GM13976 (cell line): ENCODE results near the gene CMTM2.
A peak's percentile ranks its signal among the peaks of the same experiment; 100 is the strongest.

ENCODE experiments used
- DNase-seq: peaks from one replicate; pipeline ENCODE4 v3.0.0; 2012; ENCODE audit warnings: low spot score
- CTCF ChIP-seq: IDR thresholded peaks from 2 replicates; pipeline ENCODE4 v1.5.1; 2012; ENCODE audit warnings: borderline replicate concordance, mild to moderate bottlenecking; ENCODE audit not compliant: insufficient read depth; ENCODE audit errors: extremely low read depth, missing control alignments, control extremely low read depth
- in situ Hi-C: fragments of 300-500 bp; cut with MboI; formaldehyde crosslinking; loops from one replicate; pipeline ENCODE4 v1.12.0; 2022; ENCODE audit warnings: low sequenced_read_pairs, mixed read lengths, inconsistent platforms; ENCODE audit not compliant: unreplicated experiment

CMTM2 gene

GRCh38 chr16:66539623-66540469 lies 39.4 kb upstream of the CMTM2 start:
- TF ChIP-seq CTCF, result no peak
- in situ Hi-C loops, result no loop called here
- DNase-seq, result peak; percentile 55

GRCh38 chr16:66541388-66542355 lies 37.6 kb upstream of the CMTM2 start:
- DNase-seq, result no peak
- in situ Hi-C loops, result no loop called here
- no peak for TF ChIP-seq CTCF

GRCh38 chr16:66542396-66542795 lies 36.9 kb upstream of the CMTM2 start:
- no peak for DNase-seq
- in situ Hi-C loops, result no loop called here
- TF ChIP-seq CTCF, result no peak

GRCh38 chr16:66543541-66543940 lies 35.7 kb upstream of the CMTM2 start:
- DNase-seq, result no peak
- in situ Hi-C loops, result no loop called here
- no peak for TF ChIP-seq CTCF

GRCh38 chr16:66544016-66544757 lies 35.1 kb upstream of the CMTM2 start:
- no peak for DNase-seq
- in situ Hi-C loops, result no loop called here
- no peak for TF ChIP-seq CTCF
